T-helper 2 cell treated with Interferon-gamma antibody and Interleukin-4, amounts not matched to agents 5 μg/mL and 100 μg/mL, for 36 hours (primary cell): ENCODE results near the gene WDFY4.

Experiments
- DNase-seq: peaks from one replicate; pipeline ENCODE4 v3.0.0; 2021; ENCODE audit warnings: low spot score
- H3K27ac Mint-ChIP-seq: one replicate; pipeline ENCODE4 v1.8.0; 2021; ENCODE audit warnings: mild to moderate bottlenecking, mixed read lengths
- H3K27me3 Mint-ChIP-seq: one replicate; pipeline ENCODE4 v1.8.0; 2021; ENCODE audit warnings: low read depth, mixed read lengths
- H3K36me3 Mint-ChIP-seq: one replicate; pipeline ENCODE4 v1.8.0; 2021; ENCODE audit warnings: low read depth, mixed read lengths
- H3K4me1 Mint-ChIP-seq: one replicate; pipeline ENCODE4 v1.8.0; 2021; ENCODE audit warnings: low read depth, mixed read lengths
- H3K4me3 Mint-ChIP-seq: one replicate; pipeline ENCODE4 v1.8.0; 2022; ENCODE audit warnings: mild to moderate bottlenecking, moderate library complexity, mixed read lengths
- H3K9me3 Mint-ChIP-seq: one replicate; pipeline ENCODE4 v1.8.0; 2021; ENCODE audit warnings: mixed read lengths

WDFY4 gene

DNA sequence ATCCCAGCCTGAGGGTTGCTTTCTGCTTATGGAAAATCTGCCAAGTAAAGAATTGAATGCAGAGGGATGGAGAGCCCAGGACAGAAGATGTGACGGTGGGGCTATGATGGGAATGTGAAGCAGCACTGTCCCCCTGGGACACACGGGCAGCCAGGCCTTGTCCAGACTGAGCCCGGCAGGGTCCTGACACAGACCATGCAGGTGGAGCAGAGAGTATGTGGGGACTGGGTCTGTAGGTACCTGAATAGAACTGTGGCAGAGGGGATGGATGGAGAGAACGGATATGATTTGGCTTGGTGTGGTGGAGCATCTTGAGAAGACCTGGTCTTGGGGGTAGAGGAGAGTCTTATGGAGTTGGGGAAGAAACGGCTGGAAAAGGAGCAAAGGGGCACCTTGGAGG is 255.7 kb downstream of the WDFY4 start:
- DNase-seq = no peak
- no peaks in the 10 kb centered on the region for H3K9me3 Mint-ChIP-seq
- no peaks in the 10 kb centered on the region for H3K36me3 Mint-ChIP-seq
- no peak overlapping the region for H3K4me3 Mint-ChIP-seq
- no peaks in the 10 kb centered on the region for H3K4me1 Mint-ChIP-seq
- H3K27ac Mint-ChIP-seq = no peak overlapping the region
- no peaks in the 10 kb centered on the region for H3K27me3 Mint-ChIP-seq

DNA sequence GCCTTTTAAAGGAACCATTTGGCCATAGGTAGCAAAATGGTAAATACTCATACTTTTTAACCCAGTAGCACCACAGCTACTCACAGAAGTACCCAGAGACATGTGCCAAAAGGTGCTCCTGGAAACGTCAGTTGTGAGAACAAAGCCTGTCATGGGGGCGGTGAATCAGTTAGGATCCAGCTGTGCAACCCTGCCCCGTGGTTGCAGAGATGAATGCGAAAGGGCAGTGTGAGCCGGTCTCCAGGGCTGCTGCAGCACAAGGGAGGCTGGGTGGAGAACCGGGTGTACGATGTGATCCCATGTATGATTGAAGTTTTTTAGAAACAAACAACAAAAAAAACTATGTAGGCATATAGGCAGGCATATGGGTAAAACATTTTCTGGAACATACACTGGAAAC is 256.3 kb downstream of the WDFY4 start:
- Mint-ChIP-seq H3K4me3 (no peak overlapping the region), H3K27ac (no peak overlapping the region), H3K27me3 (no peaks in the 10 kb centered on the region), H3K9me3 (no peaks in the 10 kb centered on the region), H3K4me1 (no peaks in the 10 kb centered on the region), H3K36me3 (no peaks in the 10 kb centered on the region)
- no peak for DNase-seq

DNA sequence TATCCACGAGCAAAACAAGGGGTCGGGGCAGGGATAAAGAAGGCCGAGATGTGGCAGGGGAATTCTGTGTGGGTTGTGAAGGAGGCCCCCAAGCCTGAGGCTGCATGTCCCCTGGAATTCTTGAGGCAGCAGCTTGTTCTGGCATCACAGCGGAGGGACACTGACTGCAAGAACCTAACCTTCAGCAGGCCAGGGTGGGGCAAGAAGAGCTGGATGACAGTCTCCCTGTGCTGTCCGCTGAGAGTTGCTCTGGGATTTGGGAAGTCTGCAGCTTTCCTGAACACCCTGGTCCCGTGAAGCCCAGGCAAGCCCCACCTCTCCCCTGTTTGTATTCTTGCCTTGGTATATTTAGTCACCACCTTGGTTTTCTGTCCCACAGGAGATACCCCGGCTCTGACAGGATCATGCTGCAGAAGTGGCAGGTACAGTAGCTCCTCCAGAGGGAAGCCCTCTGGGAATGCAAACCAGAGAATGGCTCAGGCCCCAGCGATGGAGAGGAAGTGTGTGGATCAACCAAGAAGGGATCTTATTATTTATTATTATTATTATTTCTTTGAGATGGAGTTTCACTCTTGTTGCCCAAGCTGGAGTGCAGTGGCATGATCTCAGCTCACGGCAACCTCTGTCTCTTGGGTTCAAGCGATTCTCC is 256.9 kb downstream of the WDFY4 start:
- Mint-ChIP-seq H3K4me3 (no peak overlapping the region), H3K36me3 (no peaks in the 10 kb centered on the region), H3K9me3 (no peaks in the 10 kb centered on the region), H3K27ac (no peak overlapping the region), H3K27me3 (no peaks in the 10 kb centered on the region), H3K4me1 (no peaks in the 10 kb centered on the region)
- DNase-seq = no peak

DNA sequence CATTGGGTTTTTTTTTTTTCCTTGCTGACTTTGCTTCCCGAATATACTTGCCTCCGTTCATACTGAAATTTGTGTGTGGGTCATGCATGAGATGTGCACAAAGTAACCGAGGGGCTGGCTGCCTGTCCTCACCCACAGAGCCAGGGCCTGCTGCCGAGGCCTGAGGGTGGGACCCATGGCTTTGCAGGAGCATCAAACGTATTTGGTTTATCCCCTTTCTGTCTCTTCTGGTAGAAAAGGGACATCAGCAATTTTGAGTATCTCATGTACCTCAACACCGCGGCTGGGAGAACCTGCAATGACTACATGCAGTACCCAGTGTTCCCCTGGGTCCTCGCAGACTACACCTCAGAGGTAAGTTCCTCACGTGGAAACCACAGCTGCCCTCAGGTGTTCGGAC is 258.4 kb downstream of the WDFY4 start:
- H3K4me1 Mint-ChIP-seq = no peaks in the 10 kb centered on the region
- H3K27me3 Mint-ChIP-seq = no peaks in the 10 kb centered on the region
- no peak for DNase-seq
- H3K9me3 Mint-ChIP-seq = no peaks in the 10 kb centered on the region
- no peaks in the 10 kb centered on the region for H3K36me3 Mint-ChIP-seq
- no peak overlapping the region for H3K27ac Mint-ChIP-seq
- no peak overlapping the region for H3K4me3 Mint-ChIP-seq

DNA sequence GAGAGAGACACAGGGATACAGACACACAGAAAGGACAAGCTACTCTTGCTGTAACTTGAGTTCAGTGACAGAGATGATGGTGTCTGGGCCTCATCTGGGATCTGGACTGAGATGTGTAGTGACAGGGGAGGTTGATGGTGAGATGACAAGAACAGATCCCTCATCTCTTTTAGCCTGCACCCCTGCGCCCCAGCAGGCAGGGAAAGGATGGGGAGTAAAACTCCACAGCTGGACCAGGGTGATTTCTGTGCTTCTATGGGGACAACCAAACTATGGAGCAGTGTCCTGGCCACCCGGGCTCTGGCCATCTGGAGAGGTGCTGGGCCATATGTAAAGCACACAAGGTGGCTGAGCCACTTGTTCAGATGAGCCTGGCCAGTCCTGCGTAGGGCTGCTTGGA is 259.5 kb downstream of the WDFY4 start:
- no peaks in the 10 kb centered on the region for H3K36me3 Mint-ChIP-seq

DNA sequence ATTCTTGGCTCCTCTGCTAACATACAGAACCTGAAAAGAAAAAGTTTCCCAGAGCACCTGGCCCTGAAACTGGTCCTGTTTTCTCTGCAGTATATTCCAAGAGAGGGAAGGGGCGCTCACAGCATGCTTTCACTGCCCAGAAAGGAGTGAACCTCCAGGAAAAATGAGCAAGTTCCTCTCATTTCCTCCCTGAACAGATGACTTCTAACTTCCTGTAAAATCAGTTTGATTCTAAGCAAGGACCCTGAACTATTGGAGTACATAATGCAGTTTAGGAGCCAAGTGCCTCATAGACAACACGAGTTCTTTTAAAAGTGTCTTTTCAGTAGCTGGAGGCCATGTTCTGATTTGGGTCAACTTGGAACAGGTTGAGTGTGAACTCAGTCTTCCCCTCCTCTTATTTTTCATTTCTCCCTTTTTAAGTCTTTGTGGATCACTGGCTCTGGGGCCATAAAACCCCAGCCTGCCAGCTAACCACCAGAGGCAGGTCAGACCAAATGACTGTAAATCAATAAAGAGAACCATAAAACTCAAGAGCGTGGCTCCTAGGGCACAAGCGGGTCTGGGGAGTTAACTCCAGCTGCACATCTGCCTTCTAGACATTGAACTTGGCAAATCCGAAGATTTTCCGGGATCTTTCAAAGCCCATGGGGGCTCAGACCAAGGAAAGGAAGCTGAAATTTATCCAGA is 260.9 kb downstream of the WDFY4 start:
- H3K4me1 Mint-ChIP-seq = no peaks in the 10 kb centered on the region
- H3K9me3 Mint-ChIP-seq = no peaks in the 10 kb centered on the region
- no peak overlapping the region for H3K4me3 Mint-ChIP-seq
- DNase-seq = no peak
- H3K27ac Mint-ChIP-seq = no peak overlapping the region
- H3K36me3 Mint-ChIP-seq = no peaks in the 10 kb centered on the region
- H3K27me3 Mint-ChIP-seq = no peaks in the 10 kb centered on the region

More for the DNA sequence above, 259.5 kb downstream of the WDFY4 start:
- Mint-ChIP-seq H3K27me3 (no peaks in the 10 kb centered on the region), H3K4me1 (no peaks in the 10 kb centered on the region), H3K27ac (no peak overlapping the region), H3K4me3 (no peak overlapping the region), H3K9me3 (no peaks in the 10 kb centered on the region)
- no peak for DNase-seq

- Mint-ChIP-seq H3K9me3 (no peaks in the 10 kb centered on the region), H3K36me3 (no peaks in the 10 kb centered on the region), H3K4me1 (no peaks in the 10 kb centered on the region), H3K27ac (no peak overlapping the region), H3K27me3 (no peaks in the 10 kb centered on the region), H3K4me3 (no peak overlapping the region)
- no peak for DNase-seq
Observed at GRCh38 chr10:48946332-48946731, 261.7 kb downstream of the WDFY4 start.

GRCh38 chr10:48946891-48947500 is 262.3 kb downstream of the WDFY4 start:
- Mint-ChIP-seq H3K4me3 (no peak overlapping the region), H3K27ac (no peak overlapping the region), H3K36me3 (no peaks in the 10 kb centered on the region), H3K9me3 (no peaks in the 10 kb centered on the region), H3K27me3 (no peaks in the 10 kb centered on the region), H3K4me1 (no peaks in the 10 kb centered on the region)
- no peak for DNase-seq

- no peak for DNase-seq
- Mint-ChIP-seq H3K27me3 (no peaks in the 10 kb centered on the region), H3K9me3 (no peaks in the 10 kb centered on the region), H3K4me1 (no peaks in the 10 kb centered on the region), H3K4me3 (no peak overlapping the region), H3K36me3 (no peaks in the 10 kb centered on the region), H3K27ac (no peak overlapping the region)
Observed at GRCh38 chr10:48947690-48948469, 263.2 kb downstream of the WDFY4 start.

GRCh38 chr10:48948470-48949037 is 263.9 kb downstream of the WDFY4 start:
- H3K36me3 Mint-ChIP-seq = no peaks in the 10 kb centered on the region
- DNase-seq = no peak

GRCh38 chr10:48951707-48952106 is 267.0 kb downstream of the WDFY4 start:
- H3K4me1 Mint-ChIP-seq = no peaks in the 10 kb centered on the region
- H3K4me3 Mint-ChIP-seq = no peak overlapping the region
- H3K9me3 Mint-ChIP-seq = no peaks in the 10 kb centered on the region
- H3K27ac Mint-ChIP-seq = no peak overlapping the region
- no peak for DNase-seq
- H3K27me3 Mint-ChIP-seq = no peaks in the 10 kb centered on the region
- no peaks in the 10 kb centered on the region for H3K36me3 Mint-ChIP-seq

More at GRCh38 chr10:48948470-48949037, 263.9 kb downstream of the WDFY4 start:
- H3K27ac Mint-ChIP-seq = no peak overlapping the region
- H3K9me3 Mint-ChIP-seq = no peaks in the 10 kb centered on the region
- H3K4me3 Mint-ChIP-seq = no peak overlapping the region
- H3K27me3 Mint-ChIP-seq = no peaks in the 10 kb centered on the region
- H3K4me1 Mint-ChIP-seq = no peaks in the 10 kb centered on the region

DNA sequence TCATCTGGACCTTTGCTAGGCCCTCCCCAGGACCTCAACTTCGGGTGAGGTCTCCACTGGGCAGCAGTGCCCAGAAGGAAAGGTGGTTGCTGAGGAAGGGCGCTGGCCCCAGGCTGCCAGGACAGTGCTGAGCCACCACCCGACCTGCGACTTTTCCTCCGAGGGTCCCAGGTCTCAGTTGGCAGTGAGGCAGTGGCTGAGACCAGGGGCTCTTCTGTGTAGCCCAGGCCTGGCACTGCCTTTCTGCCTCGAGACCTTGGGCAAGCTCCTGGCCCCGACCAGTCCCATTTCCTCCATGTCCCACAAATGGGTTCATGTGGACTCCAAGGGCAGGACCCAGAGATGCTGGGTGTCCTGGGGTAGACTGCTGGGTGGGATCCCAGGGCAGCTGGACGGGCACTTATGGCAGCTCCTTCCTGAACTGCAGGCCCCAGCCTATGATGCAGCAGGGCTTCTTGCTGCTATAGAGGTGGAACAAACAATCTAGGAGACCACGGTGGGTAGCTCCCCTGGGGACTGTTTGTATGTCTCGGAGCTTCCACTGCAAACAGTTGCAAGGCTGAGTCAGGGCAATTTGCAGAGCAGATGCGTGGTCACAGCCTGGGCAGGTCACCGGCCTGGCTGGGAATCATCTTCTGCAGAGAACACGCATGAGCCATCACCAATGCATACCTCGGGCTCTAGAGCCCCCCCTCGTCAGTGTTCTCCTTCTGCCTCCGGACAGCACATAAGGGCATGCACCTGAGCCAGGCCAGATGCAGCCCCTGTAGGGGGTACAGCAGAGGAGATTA is 272.9 kb downstream of the WDFY4 start:
- no peak overlapping the region for H3K27ac Mint-ChIP-seq
- H3K4me3 Mint-ChIP-seq = no peak overlapping the region
- H3K36me3 Mint-ChIP-seq = no peaks in the 10 kb centered on the region
- H3K4me1 Mint-ChIP-seq = no peaks in the 10 kb centered on the region
- H3K9me3 Mint-ChIP-seq = no peaks in the 10 kb centered on the region
- DNase-seq = no peak
- peaks cover 6% of the 10 kb centered on the region for H3K27me3 Mint-ChIP-seq

DNA sequence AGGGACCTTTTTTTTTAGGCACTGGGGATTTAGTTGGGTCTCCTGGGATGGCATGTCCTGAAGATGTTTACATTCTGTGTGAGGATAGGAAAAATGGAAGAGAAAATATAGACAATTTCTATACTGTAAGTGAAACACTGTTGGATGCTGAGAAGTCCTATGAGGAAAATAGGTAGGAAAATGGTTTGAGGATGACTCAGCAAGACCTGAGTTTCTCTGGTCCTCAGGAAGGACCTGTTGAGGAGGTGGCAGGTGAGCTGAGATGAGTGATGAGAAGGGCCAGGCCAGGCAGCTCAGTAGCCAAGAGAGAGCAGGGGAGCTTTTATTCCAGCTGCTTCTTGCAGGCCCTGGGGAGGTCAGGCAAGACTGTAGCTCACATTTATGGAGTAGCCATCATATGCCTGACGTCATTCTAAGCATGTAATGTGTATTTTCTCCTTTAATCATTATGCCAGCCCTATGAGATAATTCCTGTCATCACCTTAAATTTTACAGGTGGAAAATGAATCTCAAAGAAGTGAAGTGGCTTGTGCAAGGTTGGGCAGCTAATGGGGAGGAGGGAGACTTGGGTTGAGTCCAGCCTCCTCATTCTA is 274.0 kb downstream of the WDFY4 start:
- Mint-ChIP-seq H3K4me1 (no peaks in the 10 kb centered on the region), H3K36me3 (no peaks in the 10 kb centered on the region), H3K27me3 (peaks cover 6% of the 10 kb centered on the region), H3K27ac (no peak overlapping the region), H3K4me3 (no peak overlapping the region), H3K9me3 (no peaks in the 10 kb centered on the region)
- DNase-seq = no peak
